Raji (cell line): ENCODE data around the gene ZNF620.

Experiments used
- POLR2A ChIP-seq: IDR thresholded peaks from 2 replicates; pipeline ENCODE4 v1.6.1; 2011; ENCODE audit warnings: low read depth, low read length, control low read depth; ENCODE audit not compliant: insufficient read depth

Gene ZNF620

DNA sequence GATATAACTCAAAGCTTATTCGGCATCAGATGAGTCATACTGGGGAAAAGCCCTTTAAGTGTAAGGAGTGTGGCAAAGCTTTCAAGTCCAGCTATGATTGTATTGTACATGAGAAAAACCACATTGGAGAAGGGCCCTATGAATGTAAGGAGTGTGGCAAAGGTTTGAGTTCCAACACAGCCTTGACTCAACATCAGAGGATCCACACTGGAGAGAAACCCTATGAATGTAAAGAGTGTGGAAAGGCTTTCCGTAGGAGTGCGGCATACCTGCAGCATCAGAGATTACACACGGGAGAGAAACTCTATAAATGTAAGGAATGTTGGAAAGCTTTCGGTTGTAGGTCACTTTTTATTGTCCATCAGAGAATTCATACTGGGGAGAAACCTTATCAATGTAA lies 26.4 kb downstream of the ZNF620 start:
- no peak for TF ChIP-seq POLR2A

DNA sequence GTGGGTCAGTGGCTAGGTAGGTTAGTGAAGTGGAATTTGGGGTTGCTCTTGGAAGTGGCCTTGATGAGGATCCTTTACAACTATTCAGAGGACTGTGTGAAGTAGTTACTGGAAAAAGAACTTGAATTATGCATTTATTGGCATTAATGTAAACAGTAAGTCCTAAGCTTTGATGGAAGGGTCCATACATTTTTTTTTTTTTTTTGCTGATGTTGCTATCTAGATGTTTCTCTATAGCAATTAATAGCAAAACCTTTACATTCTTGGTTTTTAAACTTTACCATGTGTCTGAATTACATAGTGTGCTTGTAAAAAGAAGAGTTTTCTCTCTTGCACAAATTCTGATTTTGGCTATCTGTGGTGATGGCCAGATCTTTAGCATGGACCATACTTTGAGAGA lies 28.4 kb downstream of the ZNF620 start:
- no peak for TF ChIP-seq POLR2A

- no peak for TF ChIP-seq POLR2A
Observed at GRCh38 chr3:40546816-40547215, 41.0 kb downstream of the ZNF620 start.

DNA sequence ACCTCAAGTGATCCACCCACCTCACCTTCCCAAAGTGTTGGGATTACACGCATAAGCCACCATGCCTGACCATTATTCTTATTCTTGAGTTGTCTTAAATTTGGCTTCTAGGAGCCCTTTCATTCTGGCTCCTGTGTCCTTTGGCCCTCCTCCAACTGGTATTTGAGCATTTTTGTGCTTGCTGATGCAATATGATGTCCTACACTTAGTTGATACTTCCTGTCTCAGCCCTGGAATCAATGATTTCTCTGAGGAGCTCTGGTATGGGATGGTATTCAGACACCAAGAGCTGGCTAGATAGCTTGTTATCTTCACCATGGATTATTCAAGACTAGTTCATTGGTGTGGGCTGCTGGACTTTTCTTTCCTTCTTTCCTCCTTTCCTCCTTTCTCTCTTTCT lies 44.3 kb downstream of the ZNF620 start:
- no peak for TF ChIP-seq POLR2A

- no peak for TF ChIP-seq POLR2A
Observed at GRCh38 chr3:40557575-40558161, 51.8 kb downstream of the ZNF620 start.

GRCh38 chr3:40566694-40567093 lies 60.9 kb downstream of the ZNF620 start:
- no peak for TF ChIP-seq POLR2A
